T1000 (cell line): ENCODE measurements around the gene SHISAL1.
"Not testable (repeated sequence)": the region's sequence is repeated elsewhere in the genome, so short reads cannot be mapped to it uniquely, and the experiment has no call there.

Source experiments
- DNase-seq: peaks from one replicate; lab custom pipeline; 2025; ENCODE audit warnings: mixed read lengths; lab: John Stamatoyannopoulos, UW

SHISAL1 gene

DNA sequence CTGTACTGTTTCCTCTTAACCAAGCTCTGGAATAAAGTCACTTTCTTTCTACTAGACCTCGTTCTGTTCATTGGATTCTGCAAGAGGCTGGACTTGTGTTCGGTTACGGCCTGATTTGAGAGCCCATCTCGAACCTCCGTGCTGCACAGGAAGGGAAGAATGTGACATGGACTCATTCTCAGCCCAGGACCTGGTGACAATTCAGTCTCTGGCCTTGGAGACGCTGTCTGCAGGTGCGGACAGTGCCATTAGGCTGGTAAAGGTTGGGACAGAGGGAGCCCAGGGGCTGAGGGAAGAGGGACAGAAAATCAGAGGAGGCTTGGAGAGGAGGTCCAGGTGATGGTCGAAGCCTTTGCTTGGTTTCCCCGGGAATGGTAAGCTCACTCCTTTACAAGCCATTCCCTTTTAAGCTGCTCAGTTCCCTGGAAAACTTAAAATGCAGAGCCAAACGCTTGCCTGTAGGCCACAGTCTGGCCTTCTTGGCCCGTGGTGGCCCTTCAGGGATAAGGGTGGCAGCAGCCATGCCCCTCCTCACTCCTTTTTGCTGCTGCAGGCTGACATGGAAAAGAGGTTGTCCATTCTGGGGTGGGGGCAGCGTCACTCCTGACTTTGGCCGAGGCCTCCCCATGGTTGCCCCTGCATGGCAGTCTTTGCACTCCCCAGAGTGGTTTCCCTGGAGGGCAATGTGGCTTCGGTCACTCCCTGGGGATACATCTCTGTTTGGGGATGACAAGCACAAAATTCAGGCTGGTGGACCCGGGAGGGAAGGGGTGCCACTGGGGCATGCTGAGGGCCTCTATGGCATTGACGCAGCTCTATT lies 52.3 kb downstream of the SHISAL1 start:
- DNase-seq = no peak

DNA sequence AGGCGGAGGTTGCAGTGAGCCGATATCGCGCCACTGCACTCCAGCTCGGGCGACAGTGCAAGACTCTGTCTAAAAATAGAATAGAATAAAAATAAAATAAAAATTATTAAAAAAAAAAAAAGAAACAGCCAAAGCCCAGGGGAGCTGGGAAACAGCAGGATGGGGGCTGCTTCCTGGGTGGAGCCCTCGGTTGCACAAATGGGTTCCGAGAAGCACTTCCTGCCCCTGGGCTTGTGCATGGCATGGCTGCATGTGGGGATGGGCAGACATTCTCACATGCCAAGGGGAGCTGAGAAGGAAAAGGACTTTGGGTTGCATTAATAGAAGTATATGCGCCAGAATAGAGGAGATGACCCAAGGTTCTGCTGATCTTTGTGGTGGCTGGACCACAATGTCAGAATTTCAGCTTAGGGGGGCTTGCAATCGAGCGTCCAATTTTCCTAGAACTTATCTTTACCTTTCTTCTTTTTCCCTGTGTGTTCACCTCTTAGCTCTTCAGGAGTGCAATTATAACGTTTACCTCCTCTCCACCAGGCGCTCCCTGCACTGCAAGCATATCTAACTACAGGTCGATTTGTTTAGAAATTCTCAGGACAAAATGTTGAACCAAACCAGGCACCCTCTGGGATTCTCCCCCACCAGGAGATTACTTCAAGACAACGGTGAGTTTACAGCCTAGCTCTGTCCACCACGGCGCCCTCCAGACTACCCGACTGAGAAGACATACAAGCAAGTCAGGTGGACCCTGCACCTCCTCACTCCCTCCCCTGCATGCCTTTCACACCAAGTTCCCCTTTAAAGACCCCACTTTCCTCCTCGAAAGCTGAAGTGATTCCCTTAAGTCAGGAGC lies 53.2 kb downstream of the SHISAL1 start:
- DNase-seq = no peak

DNA sequence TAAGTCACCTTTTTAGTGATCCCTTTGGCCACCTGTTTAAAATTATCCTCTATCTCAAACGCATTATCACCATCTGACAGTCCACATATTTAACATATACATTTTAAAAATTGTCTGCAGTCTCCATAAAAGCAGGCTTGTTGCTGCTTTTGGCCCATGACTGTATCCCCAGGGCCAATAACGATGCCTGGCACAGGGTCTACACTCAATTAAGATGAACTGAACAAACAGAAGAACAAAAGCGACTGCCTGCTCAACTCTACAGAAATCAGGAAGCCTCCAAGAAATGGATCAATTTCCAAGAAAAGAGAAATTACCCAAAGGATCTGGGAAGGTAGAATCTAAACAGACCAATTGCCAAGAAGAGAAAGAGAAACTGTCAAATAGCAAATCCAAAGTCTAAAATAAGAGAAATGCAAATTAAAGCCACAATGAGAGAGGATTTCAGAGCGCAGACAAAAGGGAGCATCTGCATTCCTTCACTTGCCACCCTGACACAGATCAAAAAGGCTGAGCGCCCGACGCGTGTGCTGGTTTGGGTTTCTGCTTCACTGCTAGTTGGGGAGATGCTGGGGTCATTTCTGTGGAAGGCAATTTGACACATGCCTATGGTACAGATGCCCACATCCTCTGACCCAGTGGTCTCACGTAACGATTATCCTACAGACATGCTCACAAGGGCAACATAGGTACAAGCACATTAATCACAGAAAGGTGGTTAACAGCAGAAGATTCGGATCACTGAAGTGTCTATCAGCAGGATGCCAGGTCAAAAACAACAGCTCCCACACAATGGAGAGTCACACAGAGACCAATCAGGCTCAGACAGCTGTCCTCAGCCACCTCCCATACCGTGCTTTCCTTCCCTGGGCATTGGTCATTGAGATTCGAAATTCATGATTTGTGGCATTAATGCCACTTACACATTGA lies 55.9 kb downstream of the SHISAL1 start:
- DNase-seq = no peak

DNA sequence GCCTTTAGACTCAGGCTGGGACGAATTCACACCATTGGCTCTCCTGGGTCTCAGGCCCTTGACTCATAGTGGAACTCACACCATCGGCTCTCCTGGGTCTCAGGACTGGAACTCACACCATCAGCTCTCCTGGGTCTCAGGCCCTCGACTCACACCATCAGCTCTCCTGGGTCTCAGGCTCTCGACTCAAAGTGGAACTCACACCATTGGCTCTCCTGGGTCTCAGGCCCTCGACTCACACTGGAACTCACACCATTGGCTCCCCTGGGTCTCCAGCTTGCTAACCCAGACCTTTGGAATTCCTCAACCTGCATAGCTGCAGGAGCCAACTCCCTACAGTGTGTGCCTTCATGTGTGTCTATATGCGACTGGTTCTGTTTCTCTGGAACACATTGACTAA lies 56.7 kb downstream of the SHISAL1 start:
- DNase-seq = no peak

DNA sequence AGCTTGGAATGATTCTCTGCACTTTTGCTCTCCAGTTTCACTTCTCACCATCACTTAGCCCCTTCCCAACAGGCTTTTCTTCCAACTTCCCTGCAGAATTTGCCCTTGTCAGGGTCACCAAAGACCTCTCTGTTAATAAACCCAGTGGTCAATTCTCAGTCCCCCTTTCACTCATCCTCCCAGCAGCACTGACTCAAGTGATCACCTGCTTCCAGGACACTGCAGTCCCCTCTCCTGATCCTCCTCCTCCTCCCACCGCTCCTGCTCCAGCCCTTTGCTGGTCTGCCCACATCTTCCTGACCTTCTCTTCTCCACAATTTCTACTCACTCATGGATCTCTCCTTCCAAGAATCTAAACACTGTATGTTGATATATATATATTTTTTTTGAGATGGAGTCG lies 57.9 kb downstream of the SHISAL1 start:
- no peak for DNase-seq

DNA sequence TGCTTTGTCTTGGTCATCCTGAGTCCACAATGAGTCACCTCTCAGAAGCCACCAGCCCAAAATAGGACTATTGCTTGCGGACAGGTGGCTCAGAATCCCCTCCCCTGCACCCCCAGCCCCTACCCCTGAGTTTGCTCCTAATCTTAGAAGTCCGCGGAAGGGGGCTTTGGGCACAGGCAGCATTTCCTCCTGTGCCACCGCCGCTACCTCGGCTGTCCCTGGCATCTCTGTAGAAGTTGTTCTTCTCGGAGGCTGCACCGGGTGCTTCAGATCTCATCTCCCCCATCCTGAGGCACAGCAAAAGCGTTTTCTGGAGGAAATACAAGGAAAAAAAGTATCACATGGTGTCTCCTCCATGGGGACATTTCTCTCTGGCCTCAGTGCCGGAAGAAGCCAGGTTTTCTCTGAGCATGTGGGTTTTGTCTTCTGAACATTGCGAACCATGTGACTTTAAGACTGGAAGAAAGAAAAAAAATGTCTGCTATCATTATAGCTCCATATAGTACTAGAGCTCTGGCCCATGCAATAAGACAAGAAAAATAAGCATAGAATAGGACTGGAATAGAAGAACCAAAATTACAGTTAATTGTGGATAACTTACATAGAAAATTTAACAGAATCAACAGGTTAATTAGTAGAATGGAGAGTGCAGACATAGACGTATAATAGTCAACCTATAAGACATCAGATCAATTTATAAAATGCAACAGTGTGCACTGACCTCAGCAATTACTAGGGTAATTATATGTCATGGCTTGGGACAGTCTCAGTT lies 63.2 kb downstream of the SHISAL1 start:
- DNase-seq = no peak

DNA sequence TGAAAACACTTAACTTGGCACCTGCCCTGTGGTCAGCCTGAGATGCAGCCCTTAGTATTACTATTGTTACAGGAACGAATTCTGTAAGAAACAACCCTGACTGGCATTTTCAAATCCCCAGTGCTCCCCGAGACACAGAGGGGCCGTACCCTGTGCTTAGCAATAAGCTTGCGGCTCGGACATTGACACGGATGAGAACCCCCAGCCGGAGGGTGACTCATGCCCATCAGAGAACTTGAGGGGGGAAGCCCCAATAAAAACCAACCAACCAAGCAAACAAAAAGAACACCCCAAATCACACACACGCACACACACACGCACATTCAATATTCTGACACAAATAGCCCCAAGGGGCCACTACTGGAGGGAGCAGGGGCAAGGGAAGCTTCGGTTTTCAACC lies 63.8 kb downstream of the SHISAL1 start:
- DNase-seq = no peak

DNA sequence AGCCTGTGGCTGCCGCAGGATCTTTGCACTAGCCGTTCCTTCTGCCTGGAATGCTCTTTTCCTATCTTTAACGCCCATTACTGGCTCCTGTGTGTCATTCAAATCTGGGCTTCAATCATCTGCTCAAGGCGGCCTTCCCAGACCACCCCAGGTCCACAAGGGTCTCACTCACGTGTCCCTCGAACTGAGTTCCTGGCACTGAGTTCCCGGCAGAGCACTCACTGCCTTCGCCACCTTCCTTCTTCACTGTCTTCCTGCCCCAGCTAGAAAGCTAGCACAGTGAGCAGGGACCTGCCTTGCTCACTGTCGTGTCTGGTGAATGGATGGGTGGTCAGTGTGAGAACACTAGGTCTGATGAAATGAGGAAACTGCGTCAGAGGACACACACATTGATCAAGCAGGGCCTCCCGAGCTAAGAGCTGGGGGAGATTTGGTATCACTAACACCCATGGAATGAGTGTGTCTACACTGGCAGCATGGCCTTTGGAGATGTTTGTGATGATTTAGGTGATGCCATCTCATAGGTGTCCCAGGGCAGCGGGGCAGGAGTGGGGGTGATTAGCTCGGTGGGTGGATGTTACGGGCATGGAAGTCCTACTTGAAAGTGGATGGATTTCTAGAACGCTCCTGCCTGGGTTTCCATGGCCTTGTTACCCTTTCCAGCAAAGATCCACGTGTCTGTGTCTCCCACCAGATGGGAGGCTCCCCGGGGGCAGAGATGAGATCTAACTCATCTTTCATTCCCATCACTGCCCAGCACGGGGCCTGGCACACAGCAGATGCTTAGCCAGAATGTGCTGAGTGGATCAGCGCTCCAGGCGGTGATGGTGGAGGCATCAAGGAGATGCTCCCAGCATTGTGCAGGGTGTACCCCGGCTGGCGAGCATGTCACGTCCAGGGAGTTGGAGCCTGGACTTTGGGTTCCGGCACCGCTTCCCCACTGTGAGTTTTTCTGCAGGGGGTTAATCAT lies 64.5 kb downstream of the SHISAL1 start:
- no peak for DNase-seq

DNA sequence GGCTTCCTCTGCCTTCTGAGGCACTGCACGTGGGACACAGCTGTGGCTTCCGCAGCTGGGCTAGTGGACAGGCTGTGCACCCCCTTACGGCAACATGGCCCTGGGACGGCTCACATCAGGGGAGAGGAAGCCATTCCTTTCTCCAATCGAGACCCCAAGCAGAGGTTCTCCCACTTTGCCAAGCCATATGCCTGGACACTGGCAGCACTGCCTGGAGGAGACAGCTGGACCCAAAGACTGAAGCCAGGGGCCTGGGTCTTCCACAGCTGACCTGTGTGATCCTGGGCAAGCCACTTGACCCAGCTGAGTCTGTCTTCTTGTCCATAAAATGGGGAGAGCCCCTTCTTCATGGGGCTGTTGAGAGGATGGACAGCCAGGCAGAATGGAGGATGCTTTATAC lies 65.4 kb downstream of the SHISAL1 start:
- no peak for DNase-seq

DNA sequence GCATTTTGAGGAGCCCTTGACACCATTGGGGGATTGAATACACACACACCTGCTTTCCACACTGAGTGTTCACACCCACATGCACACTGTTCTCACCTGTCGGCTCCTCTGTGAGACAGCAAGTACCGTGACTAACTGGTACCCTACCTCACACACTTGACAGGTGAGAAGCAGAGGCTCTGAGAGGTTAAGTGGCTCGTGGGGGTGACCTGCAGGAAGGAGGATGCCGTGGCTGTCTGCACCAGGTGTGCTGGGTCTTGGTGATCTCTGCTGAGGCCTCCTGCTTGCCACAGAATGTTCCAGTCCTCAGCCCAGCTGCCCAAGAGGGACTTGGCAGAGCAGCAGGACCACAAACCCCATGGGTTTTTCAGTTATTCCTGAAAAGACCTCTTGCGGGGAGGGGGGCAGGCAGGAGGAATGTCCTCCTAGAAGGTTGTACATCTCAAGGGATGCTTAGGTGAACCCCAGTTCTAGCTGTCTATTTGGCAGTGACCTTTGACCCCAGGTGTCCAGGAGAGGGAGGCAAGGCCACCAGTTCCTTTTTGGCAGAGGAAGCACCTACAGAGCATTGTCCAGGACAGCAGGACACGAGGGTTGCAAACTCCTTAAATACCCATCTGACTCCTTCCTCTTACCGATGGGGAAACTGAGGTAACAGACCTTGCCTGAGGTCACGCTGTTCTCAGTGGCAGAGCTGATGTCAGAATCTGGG lies 66.0 kb downstream of the SHISAL1 start:
- no peak for DNase-seq

DNA sequence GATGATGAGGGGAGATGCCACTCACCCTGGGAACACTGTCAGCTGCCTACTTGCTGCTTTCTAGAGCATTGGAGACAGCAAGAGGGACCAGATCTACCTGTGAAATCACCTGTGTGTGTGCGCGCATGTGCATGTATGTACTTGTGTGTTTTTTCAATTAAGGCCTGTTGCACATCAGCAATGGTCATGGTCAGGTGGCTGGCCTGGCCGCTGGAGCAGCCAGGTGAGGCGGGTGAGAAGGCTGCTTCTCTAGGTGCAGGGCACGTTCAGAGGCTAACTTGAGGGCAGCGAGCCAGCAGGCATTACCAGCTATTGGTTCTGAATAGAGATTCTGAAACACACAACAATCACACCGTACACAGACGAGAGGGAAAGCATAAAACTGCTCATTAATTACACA lies 66.9 kb downstream of the SHISAL1 start:
- no peak for DNase-seq

DNA sequence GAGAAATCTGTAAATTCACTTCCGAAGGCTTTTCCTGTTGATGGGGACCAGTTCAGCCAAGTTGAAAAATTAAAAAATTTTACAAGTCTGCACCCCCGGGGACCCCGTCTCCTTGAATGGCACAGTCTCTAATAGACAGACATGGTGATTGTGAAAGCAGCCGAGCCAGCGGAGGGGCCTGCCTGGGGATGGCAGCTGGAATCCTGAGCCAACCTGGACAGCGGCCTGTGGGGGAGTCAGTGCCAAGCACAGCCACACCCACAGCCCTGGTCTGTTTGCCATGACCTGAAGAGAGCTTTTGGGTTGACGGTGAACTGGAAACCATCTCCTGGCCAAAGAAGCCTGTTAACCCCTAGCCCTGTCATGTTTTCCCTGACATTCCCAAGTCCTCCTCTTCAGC lies 67.3 kb downstream of the SHISAL1 start:
- DNase-seq = no peak

DNA sequence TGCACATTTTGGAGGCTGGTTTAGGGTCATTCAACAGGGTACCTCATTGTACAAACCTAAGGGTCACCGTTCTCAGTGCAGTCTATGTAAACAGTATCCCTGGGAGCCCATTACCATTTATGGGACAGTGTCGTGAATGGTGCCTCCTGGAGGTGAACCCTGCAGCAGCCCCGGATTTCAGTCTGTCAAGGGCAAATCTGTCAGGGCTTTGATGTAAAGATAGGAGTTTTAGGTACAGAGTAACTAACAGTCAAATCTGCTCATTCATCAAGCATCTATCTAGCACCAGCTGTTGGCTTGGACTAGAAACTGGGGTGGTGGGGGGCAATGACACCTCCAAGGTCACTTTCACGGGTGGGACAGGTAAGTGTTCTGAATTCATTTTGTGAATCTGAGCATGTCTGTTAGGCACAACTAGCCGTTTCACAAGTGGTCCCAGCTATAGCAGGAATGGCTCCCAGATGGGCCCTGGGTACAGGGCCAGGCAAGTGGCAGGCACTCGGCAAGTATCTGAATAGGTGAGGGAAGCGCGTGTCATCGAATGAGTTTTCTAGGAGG lies 68.4 kb downstream of the SHISAL1 start:
- no peak for DNase-seq

DNA sequence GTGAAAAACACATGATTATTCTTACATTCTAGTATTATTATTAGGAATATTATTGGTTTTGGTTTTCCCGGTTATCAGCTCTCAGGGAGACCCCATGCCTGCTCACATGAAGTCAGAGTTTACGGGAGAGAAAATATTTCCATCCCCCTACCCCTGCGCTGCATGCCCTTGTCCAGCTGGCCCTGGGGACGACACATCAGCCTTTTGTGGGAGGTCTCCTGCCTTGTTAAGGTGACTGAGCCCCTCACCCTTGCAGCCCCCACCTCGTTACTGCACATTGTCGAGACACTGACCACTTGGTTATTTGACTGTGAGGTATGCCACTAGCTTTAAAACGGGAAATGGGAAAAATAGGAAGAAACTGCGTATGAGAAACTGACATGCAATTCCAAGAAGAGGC lies 69.0 kb downstream of the SHISAL1 start:
- DNase-seq = no peak

DNA sequence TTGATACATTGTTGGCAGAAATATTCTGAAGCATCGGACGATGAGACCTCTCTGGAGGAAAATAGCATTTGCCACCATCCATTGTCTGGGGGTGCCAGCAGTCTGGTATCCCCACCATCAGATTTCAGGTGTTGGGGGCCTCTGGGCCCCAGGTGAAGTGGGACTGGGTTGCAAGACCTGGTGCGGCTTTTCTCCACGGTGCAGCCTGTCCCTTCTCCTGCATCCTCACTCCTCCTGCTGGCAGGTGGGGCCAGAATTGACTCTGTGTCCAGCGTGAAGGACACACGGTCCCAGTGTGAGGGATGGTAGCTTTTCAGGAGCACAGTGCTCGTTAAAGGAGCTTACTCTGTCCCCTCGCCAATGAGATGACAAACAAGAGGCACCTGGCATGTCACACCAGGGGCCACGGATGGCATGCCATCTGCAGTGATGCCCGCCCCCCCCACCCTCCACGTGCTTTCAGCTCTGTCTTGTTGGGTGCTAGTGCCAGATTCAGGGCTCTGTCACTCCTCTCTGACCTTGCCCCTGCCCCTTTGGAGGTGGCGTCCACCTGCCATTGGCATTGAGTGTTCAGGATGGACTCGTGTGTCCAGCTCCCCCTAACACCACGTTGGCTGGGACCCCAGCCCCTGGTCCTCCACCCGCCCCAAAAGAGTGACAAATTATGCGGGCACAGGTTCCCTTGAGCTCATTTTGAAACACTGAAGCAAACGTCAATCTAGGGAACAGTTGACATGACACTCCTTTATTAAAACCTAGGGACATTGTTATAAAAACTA lies 69.6 kb downstream of the SHISAL1 start:
- DNase-seq = no peak

DNA sequence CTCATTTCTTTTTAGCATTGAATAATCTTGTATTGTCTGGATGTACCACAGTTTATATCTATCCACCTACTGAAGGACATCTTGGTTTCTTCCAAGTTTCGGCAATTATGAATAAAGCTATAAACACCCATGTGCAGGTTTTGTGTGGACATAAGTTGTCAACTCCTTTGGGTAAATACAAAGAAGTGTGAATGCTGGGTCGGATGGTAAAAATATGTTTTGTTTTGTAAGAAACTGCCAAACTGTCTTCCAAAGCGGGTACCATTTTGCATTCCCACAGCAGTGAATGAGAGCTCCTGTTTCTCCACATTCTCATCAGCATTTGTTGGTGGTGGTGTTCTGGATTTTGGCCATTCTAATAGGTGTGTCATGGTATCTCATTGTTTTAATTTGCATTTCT lies 71.6 kb downstream of the SHISAL1 start:
- DNase-seq = not testable (repeated sequence)

DNA sequence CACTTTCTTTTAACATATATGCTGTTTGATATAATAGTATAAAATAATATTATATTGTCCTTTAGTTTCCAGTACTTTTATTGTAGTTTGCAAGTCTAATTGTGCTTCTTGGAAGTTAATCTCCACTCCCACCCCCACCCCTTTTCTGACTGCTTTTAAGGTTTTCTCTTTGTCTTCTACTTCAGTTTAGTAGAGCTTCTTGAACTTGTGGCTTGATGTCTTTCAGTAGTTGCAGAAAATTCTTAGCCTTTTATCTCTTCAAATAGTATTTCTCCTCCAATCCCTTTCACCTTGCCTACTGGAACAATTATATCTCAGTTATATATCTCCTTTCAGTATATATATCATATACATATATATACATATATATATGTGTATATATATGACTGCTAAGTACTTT lies 75.5 kb downstream of the SHISAL1 start:
- no peak for DNase-seq

DNA sequence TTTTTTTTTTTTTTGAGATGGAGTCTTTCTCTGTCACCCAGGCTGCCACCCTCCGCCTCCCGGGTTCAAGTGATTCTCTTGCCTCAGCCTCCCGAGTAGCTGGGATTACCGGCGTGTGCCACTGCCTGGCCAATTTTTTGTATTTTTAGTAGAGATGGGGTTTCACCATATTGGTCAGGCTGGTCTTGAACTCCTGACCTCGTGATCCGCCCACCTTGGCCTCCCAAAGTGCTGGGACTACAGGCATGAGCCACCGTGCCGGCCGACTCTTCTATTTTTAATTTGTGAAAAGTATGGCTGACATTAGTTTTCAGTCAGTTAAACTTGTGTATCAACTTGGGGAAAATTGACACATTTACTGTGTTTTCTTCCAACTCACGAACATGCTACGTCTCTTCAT lies 78.4 kb downstream of the SHISAL1 start:
- DNase-seq = not testable (repeated sequence)
